SJCRH30 (cell line): ENCODE measurements around the gene TMEM200A. TPM values are rescaled to one million over a fixed set of nuclear protein-coding genes. Genes with fewer than 3 reads are reported as not detected.

ENCODE experiments used
- DNase-seq, 2 experiments: peaks; one replicate each; pipeline ENCODE4 v3.0.0-alpha.2; 2015 to 2020
- H3K27ac ChIP-seq: fragments of 250-450 bp; sonication (Bioruptor Pico); 2 replicates; pipeline ENCODE4 v1.5.1; 2020; ENCODE audit warnings: mild to moderate bottlenecking, moderate library complexity
- H3K27me3 ChIP-seq: fragments of 250-450 bp; sonication (Bioruptor Pico); 2 replicates; pipeline ENCODE4 v1.5.1; 2020; ENCODE audit warnings: mild to moderate bottlenecking, moderate library complexity
- H3K36me3 ChIP-seq: fragments of 250-450 bp; sonication (Bioruptor Pico); 2 replicates; pipeline ENCODE4 v1.5.1; 2020; ENCODE audit warnings: mild to moderate bottlenecking, moderate library complexity
- H3K4me1 ChIP-seq: fragments of 250-450 bp; sonication (Bioruptor Pico); 2 replicates; pipeline ENCODE4 v1.5.1; 2020; ENCODE audit warnings: mild to moderate bottlenecking, moderate library complexity
- H3K4me3 ChIP-seq: fragments of 250-450 bp; sonication (Bioruptor Pico); 2 replicates; pipeline ENCODE4 v1.5.1; 2020; ENCODE audit warnings: mild to moderate bottlenecking, moderate library complexity
- H3K9me3 ChIP-seq: fragments of 250-450 bp; sonication (Bioruptor Pico); replicated peaks from 2 replicates; pipeline ENCODE4 v1.5.1; 2020; ENCODE audit warnings: mild to moderate bottlenecking, moderate library complexity
- total RNA-seq: library from RNA; depleted of rRNA; stranded (reverse); fragments of >200 nt; shearing (Covaris generic); gene quantifications from 2 replicates; pipeline ENCODE4 v1.2.3, GENCODE V29; 2014; rRNA removed

The TMEM200A gene
- total RNA-seq, 1 experiment from 2014 or later, result 1.9 TPM

- no peak overlapping the region for H3K27ac ChIP-seq
- DNase-seq, result no peak
- no peaks in the 10 kb centered on the region for H3K27me3 ChIP-seq
- no peaks in the 10 kb centered on the region for H3K36me3 ChIP-seq
- no peaks in the 10 kb centered on the region for H3K4me1 ChIP-seq
- no peak overlapping the region for H3K4me3 ChIP-seq
- no peaks in the 10 kb centered on the region for H3K9me3 ChIP-seq
Measured at GRCh38 chr6:130467146-130468050, 101.6 kb downstream of the TMEM200A start.

DNA sequence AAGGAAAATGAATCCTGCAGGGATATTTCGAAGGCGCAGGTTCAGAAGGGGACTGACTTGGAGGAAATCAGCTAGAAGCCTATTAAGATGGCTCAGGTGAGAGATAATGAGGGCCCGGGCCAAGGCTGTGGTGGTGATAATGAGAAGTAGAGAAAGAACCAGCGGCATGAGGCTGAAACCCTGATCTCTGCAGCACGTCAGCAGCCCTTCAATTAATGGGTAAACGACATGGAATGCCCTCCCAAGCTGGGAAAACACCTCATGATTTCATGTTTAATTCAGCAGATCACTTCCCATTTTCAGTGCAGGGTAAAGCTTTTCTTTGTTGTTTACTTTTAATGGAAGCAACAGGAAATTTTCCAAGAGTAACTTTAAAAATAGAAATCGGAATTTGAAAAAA, 104.9 kb downstream of the TMEM200A start:
- Histone ChIP-seq H3K4me3 (no peak overlapping the region), H3K9me3 (no peaks in the 10 kb centered on the region), H3K36me3 (no peaks in the 10 kb centered on the region), H3K27me3 (no peaks in the 10 kb centered on the region), H3K4me1 (no peaks in the 10 kb centered on the region), H3K27ac (no peak overlapping the region)
- no peak for DNase-seq

- H3K36me3 ChIP-seq, result no peaks in the 10 kb centered on the region
- H3K4me3 ChIP-seq, result no peak overlapping the region
- DNase-seq, result no peak
- H3K9me3 ChIP-seq, result no peaks in the 10 kb centered on the region
- no peak overlapping the region for H3K27ac ChIP-seq
- no peaks in the 10 kb centered on the region for H3K4me1 ChIP-seq
- no peaks in the 10 kb centered on the region for H3K27me3 ChIP-seq
Measured at GRCh38 chr6:130473886-130474285, 108.1 kb downstream of the TMEM200A start.

- H3K4me1 ChIP-seq, result peaks cover 2% of the 10 kb centered on the region; the same call in 1 of the 2 replicates
- H3K36me3 ChIP-seq, result no peaks in the 10 kb centered on the region
- DNase-seq, result no peak
- H3K27me3 ChIP-seq, result no peaks in the 10 kb centered on the region
- H3K9me3 ChIP-seq, result no peaks in the 10 kb centered on the region
- H3K27ac ChIP-seq, result no peak overlapping the region
- H3K4me3 ChIP-seq, result no peak overlapping the region
Measured at GRCh38 chr6:130482645-130483390, 117.0 kb downstream of the TMEM200A start.

DNA sequence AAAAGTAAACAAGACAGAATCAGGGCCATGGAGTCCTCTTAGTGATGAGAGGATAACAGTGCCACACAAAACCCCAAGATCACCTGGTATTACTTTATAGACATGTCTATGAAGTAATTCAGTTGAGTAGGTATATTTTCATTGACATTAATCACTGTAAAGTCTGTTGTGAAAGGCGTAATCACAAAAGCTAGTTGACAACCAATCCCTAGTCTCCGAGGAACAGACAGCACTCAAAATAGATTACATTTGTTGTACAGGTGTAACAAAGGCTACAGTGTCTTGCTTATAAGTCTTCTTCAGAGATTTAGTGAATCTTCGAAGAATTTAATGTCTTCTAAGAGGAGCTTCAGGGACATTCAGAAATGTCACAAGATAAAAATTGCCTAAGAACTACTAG, 120.1 kb downstream of the TMEM200A start:
- H3K4me3 ChIP-seq, result no peak overlapping the region
- no peaks in the 10 kb centered on the region for H3K36me3 ChIP-seq
- DNase-seq, result no peak

GRCh38 chr6:130486417-130486816, 120.6 kb downstream of the TMEM200A start:
- H3K36me3 ChIP-seq, result no peaks in the 10 kb centered on the region
- H3K9me3 ChIP-seq, result no peaks in the 10 kb centered on the region
- no peak overlapping the region for H3K27ac ChIP-seq
- peaks cover 2% of the 10 kb centered on the region; the same call in 1 of the 2 replicates for H3K4me1 ChIP-seq
- no peaks in the 10 kb centered on the region for H3K27me3 ChIP-seq
- DNase-seq, result no peak
- no peak overlapping the region for H3K4me3 ChIP-seq

More for the DNA sequence above, 120.1 kb downstream of the TMEM200A start:
- H3K27ac ChIP-seq, result no peak overlapping the region
- no peaks in the 10 kb centered on the region for H3K9me3 ChIP-seq
- no peaks in the 10 kb centered on the region for H3K27me3 ChIP-seq
- peaks cover 2% of the 10 kb centered on the region; the same call in 1 of the 2 replicates for H3K4me1 ChIP-seq

DNA sequence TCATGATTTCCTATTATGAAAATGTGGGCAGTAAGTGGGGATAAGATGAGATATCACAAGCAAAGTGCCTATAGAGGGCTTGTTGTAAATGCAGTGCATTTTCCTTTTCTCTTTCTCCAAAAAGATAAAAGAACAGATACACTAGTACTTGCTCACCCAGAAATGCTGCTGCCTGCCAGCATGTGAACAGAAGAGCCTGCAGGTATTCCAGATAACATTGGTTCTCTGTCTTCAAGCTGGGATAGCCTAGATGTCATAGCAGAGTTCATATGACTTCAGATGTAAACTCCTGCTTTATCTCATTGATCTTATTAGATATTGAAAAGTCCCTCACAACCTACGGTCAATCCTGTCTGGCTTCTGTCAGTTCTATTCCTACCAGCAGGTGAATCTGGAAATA, 123.7 kb downstream of the TMEM200A start:
- no peaks in the 10 kb centered on the region for H3K36me3 ChIP-seq
- no peaks in the 10 kb centered on the region for H3K9me3 ChIP-seq
- H3K27me3 ChIP-seq, result no peaks in the 10 kb centered on the region
- no peaks in the 10 kb centered on the region for H3K4me1 ChIP-seq
- no peak overlapping the region for H3K27ac ChIP-seq
- no peak for DNase-seq
- H3K4me3 ChIP-seq, result no peak overlapping the region

Other genes starting within 250 kb of the TMEM200A start
- not detected in 2 replicates for gene SAMD3, start 143.1 kb upstream of the TMEM200A start, total RNA-seq